GM12892 (cell line): ENCODE measurements around the gene PRSS27.
"Not testable (repeated sequence)": the region's sequence is repeated elsewhere in the genome, so short reads cannot be mapped to it uniquely, and the experiment has no call there.

Source experiments
- DNase-seq: peaks from one replicate; pipeline ENCODE4 v3.0.0; 2011; ENCODE audit not compliant: insufficient read length
- FAIRE-seq: peaks from 2 replicates; lab custom pipeline; 2011; peaks lifted over from hg19 to GRCh38; lab: Jason Lieb, UNC
- POLR2A ChIP-seq: IDR thresholded peaks from 2 replicates; pipeline ENCODE4 v1.6.1; 2011; ENCODE audit warnings: low read depth, low read length, control low read depth
- POLR2AphosphoS5 ChIP-seq: IDR thresholded peaks from 2 replicates; pipeline ENCODE4 v1.6.1; 2011; ENCODE audit warnings: low read depth, low read length, control low read depth
- TAF1 ChIP-seq: IDR thresholded peaks from 2 replicates; pipeline ENCODE4 v1.6.1; 2011; ENCODE audit warnings: low read depth, mild to moderate bottlenecking, control low read depth, low read length, borderline replicate concordance

PRSS27 gene

GRCh38 chr16:2697401-2697948, 22.5 kb downstream of the PRSS27 start:
- FAIRE-seq (no peak), DNase-seq (no peak)
- no peak for TF ChIP-seq POLR2AphosphoS5
- TF ChIP-seq TAF1, result no peak
- TF ChIP-seq POLR2A, result no peak

- FAIRE-seq, result not testable (repeated sequence)
These were observed 23.3 kb downstream of the PRSS27 start for GRCh38 chr16:2696601-2697250.

GRCh38 chr16:2692948-2693651, 26.9 kb downstream of the PRSS27 start:
- no peak for FAIRE-seq
- no peak for DNase-seq
- TF ChIP-seq TAF1, result no peak
- peak; percentile 26; the same call in 1 of the 2 replicates for TF ChIP-seq POLR2AphosphoS5
- no peak for TF ChIP-seq POLR2A

More at GRCh38 chr16:2696601-2697250, 23.3 kb downstream of the PRSS27 start:
- DNase-seq, result not testable (repeated sequence)

GRCh38 chr16:2692251-2692947, 27.6 kb downstream of the PRSS27 start:
- DNase-seq (no peak), FAIRE-seq (no peak)
- TF ChIP-seq POLR2AphosphoS5, result no peak
- TF ChIP-seq POLR2A, result no peak
- no peak for TF ChIP-seq TAF1

- no peak for TF ChIP-seq TAF1
- no peak for TF ChIP-seq POLR2AphosphoS5
- TF ChIP-seq POLR2A, result no peak
- FAIRE-seq (no peak), DNase-seq (peak; percentile 1)
These were observed 28.4 kb downstream of the PRSS27 start for GRCh38 chr16:2691491-2692248.

GRCh38 chr16:2690852-2691251, 29.2 kb downstream of the PRSS27 start:
- FAIRE-seq (no peak), DNase-seq (no peak)
- no peak for TF ChIP-seq POLR2AphosphoS5
- no peak for TF ChIP-seq POLR2A
- no peak for TF ChIP-seq TAF1

GRCh38 chr16:2689968-2690801, 29.8 kb downstream of the PRSS27 start:
- FAIRE-seq (no peak), DNase-seq (peak; percentile 5)
- TF ChIP-seq POLR2A (no peak), TAF1 (no peak), POLR2AphosphoS5 (no peak)

GRCh38 chr16:2689422-2689821, 30.6 kb downstream of the PRSS27 start:
- not testable (repeated sequence) for DNase-seq, FAIRE-seq

GRCh38 chr16:2687531-2688308, 32.3 kb downstream of the PRSS27 start:
- TF ChIP-seq POLR2AphosphoS5 (no peak), TAF1 (no peak), POLR2A (no peak)
- no peak for DNase-seq
- FAIRE-seq, result no peak

GRCh38 chr16:2686912-2687507, 33.0 kb downstream of the PRSS27 start:
- TF ChIP-seq TAF1 (no peak), POLR2AphosphoS5 (no peak), POLR2A (no peak)
- DNase-seq, result peak; percentile 90
- FAIRE-seq, result peak; percentile 79

GRCh38 chr16:2686075-2686474, 33.9 kb downstream of the PRSS27 start:
- FAIRE-seq, result peak; percentile 100
- not testable (repeated sequence) for DNase-seq

GRCh38 chr16:2683041-2683440, 37.0 kb downstream of the PRSS27 start:
- DNase-seq, FAIRE-seq: not testable (repeated sequence)
